ENCODE data around the gene KCNMB1. TPM values are rescaled to one million over a fixed set of nuclear protein-coding genes. Genes with fewer than 3 reads are reported as not detected.
A peak's percentile ranks its signal among the peaks of the same experiment; 100 is the strongest.

The KCNMB1 gene
- total and polyA plus RNA-seq, 10 of the 15 experiments (the other 5 are each of a cell fraction or from before 2014, with no cell fraction given): 1.2 to 3.6 (median 2.6) TPM

DNA sequence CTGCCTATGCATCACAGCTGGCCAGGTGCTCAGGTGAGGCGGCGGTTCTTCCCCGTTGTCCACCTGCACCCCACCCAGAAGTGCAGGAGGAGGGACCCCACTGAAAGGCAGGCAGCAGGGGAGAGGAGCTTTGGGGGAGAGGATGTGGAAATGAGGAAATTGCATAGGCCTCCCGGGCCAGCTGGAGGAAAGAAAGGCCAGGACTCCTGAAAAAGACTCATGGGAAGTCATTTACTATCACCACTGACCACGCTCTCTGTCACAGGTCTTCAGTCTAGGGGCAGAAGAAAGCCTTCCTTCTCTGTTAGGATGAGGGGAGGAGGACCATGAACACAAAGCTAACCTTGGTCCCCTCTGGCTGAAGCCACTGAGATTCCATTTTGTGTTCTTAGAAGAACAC lies 28.1 kb downstream of the KCNMB1 start (continued):
- TF ChIP-seq REST (IDR thresholded peaks at IDR 0.05; ENCODE audit: low read depth, low read length) (no peak), RBBP5 (conservative IDR thresholded peaks at IDR 0.05) (no peak), ELK1 (IDR thresholded peaks at IDR 0.05; ENCODE audit: low read depth, low read length) (no peak), SIN3A (IDR thresholded peaks at IDR 0.05; ENCODE audit: low read depth, low read length) (no peak), LARP7 (IDR thresholded peaks at IDR 0.05) (no peak)
- TF ChIP-seq, protein P1, sequence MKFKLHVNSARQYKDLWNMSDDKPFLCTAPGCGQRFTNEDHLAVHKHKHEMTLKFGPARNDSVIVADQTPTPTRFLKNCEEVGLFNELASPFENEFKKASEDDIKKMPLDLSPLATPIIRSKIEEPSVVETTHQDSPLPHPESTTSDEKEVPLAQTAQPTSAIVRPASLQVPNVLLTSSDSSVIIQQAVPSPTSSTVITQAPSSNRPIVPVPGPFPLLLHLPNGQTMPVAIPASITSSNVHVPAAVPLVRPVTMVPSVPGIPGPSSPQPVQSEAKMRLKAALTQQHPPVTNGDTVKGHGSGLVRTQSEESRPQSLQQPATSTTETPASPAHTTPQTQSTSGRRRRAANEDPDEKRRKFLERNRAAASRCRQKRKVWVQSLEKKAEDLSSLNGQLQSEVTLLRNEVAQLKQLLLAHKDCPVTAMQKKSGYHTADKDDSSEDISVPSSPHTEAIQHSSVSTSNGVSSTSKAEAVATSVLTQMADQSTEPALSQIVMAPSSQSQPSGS (IDR thresholded peaks at IDR 0.05; ENCODE audit: low read length): no peak

DNA sequence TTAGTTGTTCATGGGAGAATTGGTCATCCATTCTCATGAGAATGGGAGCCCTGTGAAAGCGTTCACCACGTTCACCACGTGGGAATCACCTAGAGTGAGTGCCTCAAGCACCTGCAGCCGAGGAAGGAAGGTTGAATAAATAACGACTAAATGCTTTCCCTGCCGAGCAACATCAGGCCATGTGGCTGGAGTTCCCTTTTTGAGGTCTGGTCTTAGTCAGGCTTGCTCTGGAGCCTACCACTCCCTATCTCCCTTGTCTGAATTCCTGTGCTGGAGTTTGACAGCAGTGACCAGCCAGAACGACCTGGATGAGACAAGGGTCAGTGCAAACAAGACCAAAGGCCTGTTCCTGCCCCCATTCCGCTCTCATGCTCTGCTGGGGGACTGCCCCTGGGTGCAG lies 28.5 kb downstream of the KCNMB1 start:
- ChIA-PET SMC1A (ENCODE audit: uncharacterized antibody, unreplicated experiment) (no interaction called here), CTCF (interaction anchor here (0.7 to 2.1 kb wide), 3 partner anchors 11 to 167 kb away, joined by 3 to 11 read pairs (median 3); no protein-coding TSS in a partner anchor), RAD21 (ENCODE audit: unreplicated experiment) (no interaction called here), POLR2A (no interaction called here)
- BruUV-seq (replicated peaks): no TSS peak
- Histone ChIP-seq H3K4me3 (no peak overlapping the region), H3K27ac (ENCODE audit: control insufficient read depth, insufficient read depth) (no peak overlapping the region), H4K20me1 (ENCODE audit: control insufficient read depth, insufficient read depth) (no peaks in the 10 kb centered on the region; the same call in 1 of the 2 replicates), H3K79me2 (ENCODE audit: control insufficient read depth, insufficient read depth, low read length) (no peaks in the 10 kb centered on the region), H3K9me3 (replicated peaks; ENCODE audit: control insufficient read depth, insufficient read depth, low read length) (no peaks in the 10 kb centered on the region), H3K4me2 (ENCODE audit: control insufficient read depth, insufficient read depth) (no peak overlapping the region), H2AFZ (ENCODE audit: control insufficient read depth, low read depth, low read length) (no peak overlapping the region), H3K36me3 (ENCODE audit: control insufficient read depth in 2 of 2, insufficient read depth in 2 of 2, low read length in 1 of 2) (no peaks in the 10 kb centered on the region), H3K4me1 (ENCODE audit: control insufficient read depth, insufficient read depth, low read length) (peaks cover 6% of the 10 kb centered on the region), H3K9ac (ENCODE audit: control insufficient read depth, insufficient read depth, low read length) (no peak overlapping the region), H3K27me3 (replicated peaks in 1 of 2; ENCODE audit: control insufficient read depth in 2 of 2, insufficient read depth in 2 of 2, low read length in 1 of 2) (peaks cover 0 to 2% of the 10 kb centered on the region in 2 experiments; a peak in 1 of 4 replicates)
- intact Hi-C loops (cut with micrococcal nuclease; ENCODE audit: unreplicated experiment) (no loop called here), in situ Hi-C loops (cut with MboI) (no loop called here)
- ATAC-seq (no peak), FAIRE-seq (no peak), DNase-seq (ENCODE audit: low read depth, low spot score) (no peak)
- 6% methylated on average over 8 of the region's 8 CpGs for WGBS (ENCODE audit: insufficient coverage, insufficient replicate concordance, low lambda C conversion rate, missing lambda C conversion rate)
- no peak for TF ChIP-seq CHD4 (IDR thresholded peaks at IDR 0.05)
- TF ChIP-seq SPI1 (IDR thresholded peaks at IDR 0.05; ENCODE audit: borderline replicate concordance, insufficient read depth, low read depth, low read length): peak; percentile 57; the same call in 1 of the 2 replicates
